Loucy (cell line): ENCODE data around the gene PLXNA3.

ENCODE experiments used
- EZH2phosphoT487 ChIP-seq: fragments of 200-600 bp; IDR thresholded peaks from 2 replicates; pipeline ENCODE4 v1.6.1; 2018; ENCODE audit warnings: antibody characterized with exemption, mild to moderate bottlenecking, moderate library complexity, borderline replicate concordance
- TF ChIP-seq, protein P1 (sequence below): fragments of 200-600 bp; sonication (generic); conservative IDR thresholded peaks from 2 replicates; pipeline ENCODE4 v1.5.1; 2014; ENCODE audit warnings: mild to moderate bottlenecking, antibody characterized with exemption, low read length

DNA sequence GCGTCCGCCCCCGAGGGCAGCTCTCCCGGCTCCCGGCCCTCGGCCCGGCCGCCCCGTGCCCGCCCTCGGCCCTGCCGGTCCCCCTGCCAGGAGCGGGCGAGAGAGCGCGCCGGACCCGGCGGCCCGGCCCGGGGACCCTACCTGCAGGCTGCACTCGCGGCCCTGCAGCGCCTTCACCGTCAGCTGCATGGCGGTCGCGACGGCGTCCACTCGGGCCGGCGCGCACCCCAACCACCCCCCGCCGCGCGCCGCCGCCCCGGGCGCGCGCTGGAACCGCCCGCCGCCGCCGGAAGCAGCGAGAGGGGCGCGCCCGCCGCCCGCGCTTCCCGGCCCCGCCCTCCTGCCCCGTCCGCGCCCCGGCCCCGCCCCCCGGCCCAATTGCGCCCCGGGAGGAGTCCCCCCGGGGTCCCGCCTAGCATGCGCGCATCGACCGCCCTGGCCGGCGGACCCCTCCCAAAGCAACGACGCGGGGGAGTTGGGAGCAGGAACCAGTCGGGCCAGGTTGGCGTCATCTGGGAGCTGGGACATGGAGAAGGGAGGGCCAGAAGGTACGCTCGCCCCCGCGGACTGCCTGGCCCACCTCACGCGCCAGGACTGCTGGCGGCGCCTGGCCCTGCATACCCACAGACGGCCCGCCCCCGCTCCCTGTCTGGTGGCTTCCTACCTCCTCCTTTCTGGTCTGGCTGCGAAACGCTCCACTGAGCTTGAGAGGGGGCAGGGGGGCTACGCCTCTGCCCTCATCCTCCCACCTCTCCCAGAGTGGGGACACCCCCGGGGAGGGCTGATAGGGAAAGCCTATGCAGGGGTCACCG lies 28.5 kb downstream of the PLXNA3 start, which contains the start of gene UBL4A:
- TF ChIP-seq, protein P1, sequence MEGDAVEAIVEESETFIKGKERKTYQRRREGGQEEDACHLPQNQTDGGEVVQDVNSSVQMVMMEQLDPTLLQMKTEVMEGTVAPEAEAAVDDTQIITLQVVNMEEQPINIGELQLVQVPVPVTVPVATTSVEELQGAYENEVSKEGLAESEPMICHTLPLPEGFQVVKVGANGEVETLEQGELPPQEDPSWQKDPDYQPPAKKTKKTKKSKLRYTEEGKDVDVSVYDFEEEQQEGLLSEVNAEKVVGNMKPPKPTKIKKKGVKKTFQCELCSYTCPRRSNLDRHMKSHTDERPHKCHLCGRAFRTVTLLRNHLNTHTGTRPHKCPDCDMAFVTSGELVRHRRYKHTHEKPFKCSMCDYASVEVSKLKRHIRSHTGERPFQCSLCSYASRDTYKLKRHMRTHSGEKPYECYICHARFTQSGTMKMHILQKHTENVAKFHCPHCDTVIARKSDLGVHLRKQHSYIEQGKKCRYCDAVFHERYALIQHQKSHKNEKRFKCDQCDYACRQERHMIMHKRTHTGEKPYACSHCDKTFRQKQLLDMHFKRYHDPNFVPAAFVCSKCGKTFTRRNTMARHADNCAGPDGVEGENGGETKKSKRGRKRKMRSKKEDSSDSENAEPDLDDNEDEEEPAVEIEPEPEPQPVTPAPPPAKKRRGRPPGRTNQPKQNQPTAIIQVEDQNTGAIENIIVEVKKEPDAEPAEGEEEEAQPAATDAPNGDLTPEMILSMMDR = no peak
- no peak for TF ChIP-seq EZH2phosphoT487
